ENCODE results near the gene MARK3. TPM values are rescaled to one million over a fixed set of nuclear protein-coding genes. Genes with fewer than 3 reads are reported as not detected.

Gene MARK3
- total RNA-seq, 1 experiment from 2014 or later, result 72.5 TPM

DNA sequence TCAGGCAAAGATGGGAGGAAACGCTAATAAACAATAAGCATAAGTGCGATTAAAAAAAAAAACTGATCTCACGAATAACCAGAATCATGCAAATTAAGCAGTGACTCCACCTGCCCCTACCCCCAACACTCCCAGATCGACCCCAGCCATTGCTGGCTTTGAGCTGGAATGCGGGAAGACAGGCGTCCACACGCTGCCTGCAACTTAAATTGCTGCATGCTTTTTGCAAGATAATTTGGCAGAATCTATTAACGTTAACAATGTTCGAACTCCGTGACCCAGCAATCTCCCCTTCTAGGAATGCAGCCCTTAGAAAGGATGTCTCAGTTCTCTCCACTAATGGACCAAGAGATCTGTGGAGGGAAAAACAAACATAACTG is 138.3 kb downstream of the MARK3 start:
- H3K4me2 ChIP-seq (ENCODE audit: low read length), result peak overlapping the region; percentile 82
- intact Hi-C loops (cut with micrococcal nuclease), result no loop called here
- H3K79me2 ChIP-seq (ENCODE audit: insufficient read depth, low read length), result peaks cover 16% of the 10 kb centered on the region; the same call in 1 of the 2 replicates
- peak overlapping the region; percentile 83; the same call in 1 of the 2 replicates for H3K9ac ChIP-seq (ENCODE audit: low read length)
- ChIA-PET RAD21 (ENCODE audit: low non-redundant PET in 1 of 2, low total read pairs in 2 of 2, uncharacterized antibody in 2 of 2, unreplicated experiment in 2 of 2) (no interaction called here), POLR2A (interaction anchor here (0.9 kb wide), 1 partner anchor 33 kb away, joined by 5 read pairs; no protein-coding TSS in a partner anchor), CTCF (no interaction called here)
- H3K9me2 ChIP-seq (ENCODE audit: insufficient read depth), result no peaks in the 10 kb centered on the region
- TF ChIP-seq EGR1 (IDR thresholded peaks at IDR 0.05; ENCODE audit: low read depth), result no peak
- TF ChIP-seq SRF (IDR thresholded peaks at IDR 0.05; ENCODE audit: low read depth), result no peak
- TF ChIP-seq, protein P1, sequence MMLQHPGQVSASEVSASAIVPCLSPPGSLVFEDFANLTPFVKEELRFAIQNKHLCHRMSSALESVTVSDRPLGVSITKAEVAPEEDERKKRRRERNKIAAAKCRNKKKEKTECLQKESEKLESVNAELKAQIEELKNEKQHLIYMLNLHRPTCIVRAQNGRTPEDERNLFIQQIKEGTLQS (IDR thresholded peaks at IDR 0.05), result no peak
- no peak for TF ChIP-seq JUND (IDR thresholded peaks at IDR 0.05)
- TF ChIP-seq TCF7L2 (IDR thresholded peaks at IDR 0.05; ENCODE audit: borderline replicate concordance, extremely low read depth, insufficient read depth, insufficient read length), result no peak
- TF ChIP-seq ZFX (IDR thresholded peaks at IDR 0.05), result no peak
- TF ChIP-seq POLR2A (IDR thresholded peaks at IDR 0.05; ENCODE audit: borderline replicate concordance, extremely low read depth, insufficient read depth, insufficient read length), result no peak
- no peak for TF ChIP-seq POLR2AphosphoS5 (IDR thresholded peaks at IDR 0.05; ENCODE audit: low read depth, low read length)
- TF ChIP-seq ZNF274 (IDR thresholded peaks at IDR 0.05; ENCODE audit: low read depth, low read length), result no peak
- no peak for TF ChIP-seq CBX3 (IDR thresholded peaks at IDR 0.05; ENCODE audit: low read depth)
- TF ChIP-seq SP1 (IDR thresholded peaks at IDR 0.05; ENCODE audit: low read depth), result no peak
- TF ChIP-seq, protein P2, sequence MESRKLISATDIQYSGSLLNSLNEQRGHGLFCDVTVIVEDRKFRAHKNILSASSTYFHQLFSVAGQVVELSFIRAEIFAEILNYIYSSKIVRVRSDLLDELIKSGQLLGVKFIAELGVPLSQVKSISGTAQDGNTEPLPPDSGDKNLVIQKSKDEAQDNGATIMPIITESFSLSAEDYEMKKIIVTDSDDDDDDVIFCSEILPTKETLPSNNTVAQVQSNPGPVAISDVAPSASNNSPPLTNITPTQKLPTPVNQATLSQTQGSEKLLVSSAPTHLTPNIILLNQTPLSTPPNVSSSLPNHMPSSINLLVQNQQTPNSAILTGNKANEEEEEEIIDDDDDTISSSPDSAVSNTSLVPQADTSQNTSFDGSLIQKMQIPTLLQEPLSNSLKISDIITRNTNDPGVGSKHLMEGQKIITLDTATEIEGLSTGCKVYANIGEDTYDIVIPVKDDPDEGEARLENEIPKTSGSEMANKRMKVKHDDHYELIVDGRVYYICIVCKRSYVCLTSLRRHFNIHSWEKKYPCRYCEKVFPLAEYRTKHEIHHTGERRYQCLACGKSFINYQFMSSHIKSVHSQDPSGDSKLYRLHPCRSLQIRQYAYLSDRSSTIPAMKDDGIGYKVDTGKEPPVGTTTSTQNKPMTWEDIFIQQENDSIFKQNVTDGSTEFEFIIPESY (IDR thresholded peaks at IDR 0.05; ENCODE audit: extremely low read depth, insufficient replicate concordance, low read length), result no peak
- TF ChIP-seq YY1 (IDR thresholded peaks at IDR 0.05; ENCODE audit: extremely low read depth, insufficient replicate concordance, low read depth, low read length), result no peak
- TF ChIP-seq, protein P3, sequence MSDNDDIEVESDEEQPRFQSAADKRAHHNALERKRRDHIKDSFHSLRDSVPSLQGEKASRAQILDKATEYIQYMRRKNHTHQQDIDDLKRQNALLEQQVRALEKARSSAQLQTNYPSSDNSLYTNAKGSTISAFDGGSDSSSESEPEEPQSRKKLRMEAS (IDR thresholded peaks at IDR 0.05), result no peak
- no peak for TF ChIP-seq EZH2phosphoT487 (IDR thresholded peaks at IDR 0.05; ENCODE audit: borderline replicate concordance)
- no peak overlapping the region for H3K27ac ChIP-seq (ENCODE audit: low read depth, low read length)
- H3K4me1 ChIP-seq (ENCODE audit: control insufficient read depth in 1 of 2, insufficient read depth in 2 of 2, low read length in 2 of 2), result peaks cover 20 to 51% of the 10 kb centered on the region in 2 experiments; a peak in 3 of 4 replicates
- no peaks in the 10 kb centered on the region; the same call in 1 of the 2 replicates for H4K20me1 ChIP-seq (ENCODE audit: insufficient read depth)
- H3K9me3 ChIP-seq (ENCODE audit: control insufficient read depth in 1 of 2, insufficient read depth in 1 of 2, low read depth in 1 of 2, low read length in 2 of 2), result no peaks in the 10 kb centered on the region
- BruUV-seq (replicated peaks), result no TSS peak
- H3K4me3 ChIP-seq (replicated peaks in 1 of 2; ENCODE audit: low read depth in 1 of 2, low read length in 2 of 2), result no peak overlapping the region
- ATAC-seq (no peak), DNase-seq (ENCODE audit: low read depth, low spot score) (no peak)
- no peak overlapping the region for H2AFZ ChIP-seq (ENCODE audit: low read depth, low read length, poor library complexity, severe bottlenecking)
- peaks cover 0 to 12% of the 10 kb centered on the region in 2 experiments; a peak in 2 of 4 replicates for H3K36me3 ChIP-seq (ENCODE audit: control insufficient read depth in 1 of 2, insufficient read depth in 2 of 2, low read length in 2 of 2)
- no peaks in the 10 kb centered on the region for H3K27me3 ChIP-seq (ENCODE audit: insufficient read depth, low read length)
